Hematopoietic multipotent progenitor cell treated with erythropoietin and hydrocortisone succinate and interleukin-3 and kit ligand, for 6 days (in vitro differentiated cells): ENCODE data around the gene PLXNA3.

Experiments used
- DNase-seq: peaks from one replicate; pipeline ENCODE4 v3.0.0-alpha.2; 2015

PLXNA3 gene

DNA sequence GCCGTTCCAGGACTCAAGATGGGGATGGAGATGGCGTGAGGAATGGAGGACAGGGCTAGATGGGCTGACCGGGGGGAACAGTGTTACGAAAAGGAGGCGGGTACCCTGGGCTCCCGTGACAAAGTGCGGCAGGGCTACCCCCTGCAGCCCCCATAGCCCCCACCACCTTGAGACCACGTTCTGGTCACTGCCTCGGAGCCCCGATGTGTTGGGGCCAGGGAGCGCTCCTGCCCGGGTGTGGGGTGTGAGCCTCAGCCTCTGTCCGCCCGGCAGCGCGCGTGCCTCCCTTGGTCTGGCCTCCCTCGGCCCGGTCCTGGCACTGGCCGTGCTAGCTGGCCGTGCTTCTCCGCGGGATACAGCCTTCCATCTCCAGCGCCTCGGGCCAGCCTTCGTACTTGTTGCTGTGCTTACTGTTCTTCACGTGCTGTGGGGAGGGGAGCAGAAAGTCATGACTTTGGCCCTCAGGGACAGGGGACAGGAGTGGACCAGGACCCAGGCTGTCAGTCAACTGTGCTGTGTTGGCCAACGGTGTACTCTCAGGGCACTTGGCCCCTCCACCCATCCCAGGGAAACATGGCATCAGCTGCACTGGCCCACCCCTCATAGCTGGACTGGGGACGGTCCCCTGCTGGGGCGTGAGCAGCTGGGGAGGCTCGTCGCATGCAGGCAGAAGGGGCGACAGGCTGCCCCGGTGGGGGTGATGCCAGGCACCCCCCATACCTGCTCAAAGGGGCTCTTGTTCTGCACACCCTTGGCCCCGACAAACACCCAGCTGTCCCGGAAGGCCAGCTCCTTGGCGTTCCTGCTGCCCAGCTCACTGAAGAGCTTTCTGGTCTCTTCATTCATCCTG lies 48.6 kb downstream of the PLXNA3 start:
- no peak for DNase-seq

DNA sequence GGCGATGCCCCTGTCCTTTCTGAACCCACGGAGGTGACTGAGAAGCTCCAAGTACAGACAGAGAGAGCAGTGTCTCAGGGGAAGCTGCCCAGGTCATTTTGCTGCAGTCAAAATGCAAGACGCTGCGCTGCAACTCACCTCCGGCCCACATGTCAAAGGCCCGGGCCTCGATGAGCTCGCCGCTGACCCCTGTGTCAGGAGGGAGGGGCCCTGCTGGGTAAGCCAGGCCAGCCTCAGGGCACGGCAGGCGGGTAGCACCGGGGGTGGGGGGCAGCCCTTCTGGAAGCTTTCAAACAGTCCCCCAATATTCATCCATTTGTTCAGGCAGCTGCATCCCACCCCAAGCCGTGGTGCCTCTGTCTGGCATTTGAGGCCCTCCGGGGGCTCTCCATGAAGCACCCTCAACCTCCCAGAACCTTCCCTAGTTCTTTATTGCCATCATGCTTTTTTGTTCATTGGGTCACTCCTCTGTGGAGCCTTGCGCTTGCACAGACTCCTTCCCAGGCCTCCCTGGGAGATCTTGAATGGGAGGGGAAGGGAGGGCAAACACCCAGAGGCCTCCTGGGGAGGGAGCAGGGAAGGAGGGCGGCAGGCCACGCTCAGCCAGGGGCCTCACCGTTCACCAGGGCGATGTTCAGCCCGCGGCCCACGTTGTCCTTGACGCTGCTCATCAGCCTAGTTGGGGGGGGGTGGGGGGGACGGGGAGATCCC lies 49.7 kb downstream of the PLXNA3 start:
- DNase-seq: no peak

DNA sequence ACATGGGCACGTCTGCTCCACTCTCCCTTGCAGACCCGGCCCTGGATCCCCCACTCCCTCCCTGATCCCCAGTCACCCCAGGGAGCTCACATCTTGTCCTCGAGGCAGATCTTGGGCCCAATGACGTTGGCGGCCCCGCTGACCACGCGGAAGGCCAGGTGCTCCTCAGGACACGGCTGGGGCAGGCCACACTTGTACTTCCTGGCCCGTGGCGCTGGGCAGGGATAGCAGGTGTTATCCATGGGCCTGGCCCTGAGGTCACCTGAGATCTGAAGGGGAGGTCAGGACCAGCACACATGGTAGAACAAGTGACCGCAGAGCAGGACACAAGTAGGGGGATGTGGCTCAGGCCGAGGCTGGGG lies 50.3 kb downstream of the PLXNA3 start:
- DNase-seq: no peak

DNA sequence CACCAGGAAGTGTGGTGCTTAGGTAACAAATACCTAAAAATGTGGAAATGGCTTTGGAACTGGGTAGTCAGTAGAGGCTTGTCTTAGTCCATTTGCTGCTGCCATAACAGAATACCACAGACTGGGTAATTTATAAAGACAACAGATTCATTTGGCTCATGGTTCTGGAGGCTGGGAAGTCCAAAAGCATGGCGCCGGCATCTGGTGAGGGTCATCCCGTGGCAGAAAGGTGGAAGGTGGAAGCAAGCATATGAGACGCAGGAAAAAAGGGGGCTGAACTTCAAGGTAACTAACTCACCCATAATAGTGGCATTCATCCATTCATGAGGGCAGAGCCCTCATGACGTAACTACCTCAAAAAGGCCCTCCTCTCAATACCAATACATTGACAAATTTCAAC lies 51.4 kb downstream of the PLXNA3 start:
- DNase-seq: no peak

DNA sequence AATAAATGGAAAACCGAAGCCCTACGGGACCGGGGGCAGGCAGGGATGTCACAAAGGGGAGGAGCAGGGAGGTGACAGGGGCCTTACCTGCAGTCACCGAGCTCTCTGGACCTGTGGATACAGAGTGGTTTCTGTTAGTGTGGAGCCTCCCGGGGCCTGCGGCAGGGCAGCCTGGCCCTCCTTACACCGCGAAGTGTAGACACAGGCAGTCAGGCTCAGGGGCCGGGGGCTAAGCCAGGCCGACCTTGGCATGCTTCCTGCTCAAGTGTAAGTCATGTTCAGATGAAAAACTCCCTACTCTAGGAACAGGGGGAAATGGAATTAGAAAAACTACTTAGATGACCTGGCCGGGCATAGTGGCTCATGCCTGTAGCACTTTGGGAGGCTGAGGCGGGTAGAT lies 53.7 kb downstream of the PLXNA3 start:
- DNase-seq: no peak

DNA sequence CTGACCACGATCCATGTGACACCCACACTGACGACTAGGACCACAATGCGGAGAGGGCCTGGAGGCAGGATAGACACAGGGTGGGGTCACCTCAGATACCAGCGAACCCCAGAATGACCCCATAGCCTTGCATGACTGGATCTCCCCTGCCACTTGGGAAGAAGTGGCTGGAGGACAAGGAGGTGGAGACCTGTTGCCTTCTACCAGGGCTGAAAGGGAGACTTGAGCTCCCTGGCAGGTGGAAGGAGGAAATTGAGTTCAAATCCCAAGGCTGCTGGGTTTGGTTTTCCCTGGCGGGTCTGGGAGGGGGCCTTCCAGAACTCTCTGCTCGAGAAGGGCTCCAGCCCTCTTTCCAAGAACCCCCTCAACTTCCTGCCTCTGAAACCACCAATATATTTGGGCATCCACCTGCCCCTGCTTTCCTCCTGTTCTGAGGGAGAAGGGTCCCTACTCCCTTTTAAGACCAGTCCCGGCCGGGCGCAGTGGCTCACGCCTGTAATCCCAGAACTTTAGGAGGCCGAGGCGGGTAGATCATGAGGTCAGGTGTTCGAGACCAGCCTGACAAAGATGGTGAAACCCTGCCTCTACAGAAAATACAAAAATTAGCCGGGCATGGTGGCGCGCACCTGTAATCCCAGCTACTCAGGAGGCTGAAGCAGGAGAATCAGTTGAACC lies 54.9 kb downstream of the PLXNA3 start:
- no peak for DNase-seq

DNA sequence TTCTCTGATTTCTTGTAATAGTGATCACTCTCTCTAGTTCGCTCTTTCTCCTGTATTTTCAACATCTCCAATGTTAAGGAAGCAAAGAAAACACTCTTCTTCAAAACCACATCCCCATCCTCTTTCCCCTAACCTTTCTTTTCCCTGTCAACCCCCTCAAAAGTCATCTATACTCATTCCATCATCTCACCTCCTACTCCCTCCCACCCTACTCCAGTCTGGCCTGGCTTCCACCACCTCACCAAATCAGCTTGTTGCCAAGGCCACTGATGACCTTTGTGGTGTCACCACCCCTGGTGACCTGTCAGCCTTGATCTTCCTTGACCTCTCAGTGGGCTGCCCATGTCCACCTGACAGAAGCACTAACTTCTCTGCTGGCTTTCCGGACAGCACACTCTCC lies 55.6 kb downstream of the PLXNA3 start:
- DNase-seq: no peak

DNA sequence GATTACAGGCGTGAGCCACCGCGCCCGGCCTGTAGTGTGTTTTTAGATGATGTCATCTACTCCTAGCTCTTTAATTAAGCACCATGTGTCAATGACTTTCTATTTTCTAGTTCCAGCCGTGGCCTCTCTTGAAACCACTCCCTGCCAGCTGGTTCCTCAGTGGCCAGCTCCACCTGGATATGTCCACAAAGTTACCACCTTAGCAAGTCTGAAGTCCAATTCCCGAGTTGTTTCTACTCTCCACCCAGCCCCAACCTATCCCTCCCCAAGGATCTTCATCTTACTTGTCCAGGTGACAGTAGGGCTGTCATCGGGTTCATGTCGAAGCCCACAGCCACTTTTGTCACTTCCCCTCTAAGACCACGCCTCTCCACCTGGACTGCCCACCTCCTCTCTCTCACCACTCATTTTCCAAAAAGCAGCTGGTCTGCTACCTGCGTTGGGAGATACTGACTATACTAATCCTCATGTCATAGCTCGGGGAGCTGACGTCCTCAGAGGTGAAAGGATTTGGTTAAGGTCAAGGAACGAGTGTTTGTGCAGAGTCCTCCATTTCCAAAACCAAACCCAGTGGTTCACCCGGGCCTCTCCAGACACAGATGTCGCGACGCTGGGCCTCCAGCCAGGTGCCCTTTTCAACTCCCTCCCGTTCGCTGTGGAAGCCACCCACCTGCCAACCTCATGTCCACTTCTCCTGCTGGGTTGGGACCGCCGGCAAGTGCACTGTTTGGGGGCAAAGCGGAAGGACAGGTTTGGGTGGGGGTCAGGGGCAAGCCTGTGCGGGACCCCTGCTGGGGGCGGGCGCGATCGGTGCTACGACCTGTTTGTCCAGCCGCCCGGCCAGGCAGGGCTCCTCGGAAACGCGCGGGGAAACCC lies 57.2 kb downstream of the PLXNA3 start:
- DNase-seq: peak; percentile 47

DNA sequence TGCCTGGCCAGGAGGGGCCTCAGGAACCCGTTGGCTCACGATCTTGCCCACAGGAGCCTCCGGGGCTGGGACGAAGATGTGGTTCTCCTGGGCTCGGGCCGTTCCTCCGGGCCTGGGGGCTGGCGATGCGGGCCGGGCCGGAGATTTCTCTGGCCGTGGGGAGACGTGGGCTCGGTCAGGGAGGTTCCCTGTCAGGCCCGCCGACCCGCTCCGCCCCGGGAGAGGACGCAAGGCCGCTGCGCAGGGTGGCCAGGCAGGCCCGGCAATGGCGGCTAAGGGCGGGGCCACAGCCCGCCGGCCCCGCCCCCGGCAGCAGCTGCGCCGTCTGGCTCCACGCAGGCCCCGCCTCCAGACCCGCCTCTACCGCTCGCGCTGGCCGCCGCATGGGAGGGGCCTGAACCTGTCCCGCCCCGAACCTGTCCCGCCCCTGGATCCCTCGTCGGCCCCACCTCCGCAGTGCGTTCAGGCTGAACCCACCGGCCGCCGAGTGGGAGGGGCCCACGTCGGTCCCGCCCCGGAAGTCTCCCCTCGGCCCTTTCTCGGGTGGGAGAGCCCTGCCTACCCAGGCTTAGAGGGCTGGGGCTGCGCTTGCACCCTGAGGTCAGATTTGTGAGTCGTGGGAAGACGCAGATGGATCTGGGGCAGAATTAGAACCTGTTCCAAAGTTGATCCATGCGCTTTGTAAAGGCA lies 58.0 kb downstream of the PLXNA3 start, which contains the start of gene FAM3A:
TSS of gene FAM3A (minus strand) at position 267 of the 690 bp plus-strand sequence. CDS start 460 bp downstream, outside the sequence.
- peak; percentile 90 for DNase-seq

DNA sequence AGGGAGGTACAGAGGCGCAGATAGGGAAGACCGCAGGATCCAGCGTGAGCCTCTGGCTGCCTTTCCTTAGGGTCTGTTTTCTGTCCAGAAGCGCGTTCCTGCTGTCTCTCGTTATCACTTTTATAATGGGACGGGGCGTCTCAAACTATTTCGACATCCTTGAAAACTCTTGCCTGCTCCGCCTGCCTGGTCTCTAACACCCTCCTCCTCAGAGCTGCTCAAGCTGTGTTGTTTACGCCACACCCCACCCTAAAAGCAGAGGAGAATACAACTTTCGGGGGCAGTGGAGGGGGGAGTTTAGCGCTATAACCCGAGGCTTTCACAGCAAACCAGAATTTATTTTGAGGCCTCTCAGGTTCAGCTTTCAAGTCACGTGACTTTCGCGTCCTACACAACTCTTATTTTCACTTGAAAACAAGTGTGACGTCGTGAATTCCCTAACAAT lies 58.6 kb downstream of the PLXNA3 start:
- peak; percentile 51 for DNase-seq

DNA sequence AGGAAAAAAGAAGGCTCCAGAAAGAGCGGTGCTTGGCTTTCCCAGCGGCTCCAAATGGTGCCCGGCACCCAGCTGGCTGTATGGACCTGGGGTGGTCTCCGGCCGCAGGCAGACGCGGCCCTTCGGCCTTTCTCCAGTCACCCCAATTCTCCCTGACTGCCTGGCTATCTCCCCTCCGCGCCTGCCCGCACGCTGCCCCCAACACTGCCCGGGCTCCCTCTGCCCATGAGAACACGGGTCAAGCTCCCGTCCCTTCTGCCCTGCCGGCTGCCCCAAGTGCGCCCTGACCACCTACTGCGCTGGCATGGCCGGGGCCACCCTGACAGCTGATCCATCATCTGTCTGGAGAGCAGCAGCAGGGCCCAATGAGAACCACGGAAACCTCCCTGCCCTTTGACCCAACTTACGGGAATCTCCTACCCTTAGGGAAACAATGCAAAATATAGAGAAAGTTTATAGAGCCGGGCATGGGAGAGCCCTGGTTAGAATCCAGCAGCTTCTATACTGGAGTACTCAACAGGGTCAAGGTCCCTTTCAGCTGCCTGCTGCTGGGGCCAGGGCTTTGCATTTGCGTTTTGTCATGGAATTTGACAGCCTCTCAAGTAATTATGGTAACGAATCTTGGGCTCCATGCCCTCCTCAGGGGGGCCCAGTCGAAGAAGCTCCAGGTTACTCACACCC lies 59.2 kb downstream of the PLXNA3 start:
- DNase-seq: no peak

DNA sequence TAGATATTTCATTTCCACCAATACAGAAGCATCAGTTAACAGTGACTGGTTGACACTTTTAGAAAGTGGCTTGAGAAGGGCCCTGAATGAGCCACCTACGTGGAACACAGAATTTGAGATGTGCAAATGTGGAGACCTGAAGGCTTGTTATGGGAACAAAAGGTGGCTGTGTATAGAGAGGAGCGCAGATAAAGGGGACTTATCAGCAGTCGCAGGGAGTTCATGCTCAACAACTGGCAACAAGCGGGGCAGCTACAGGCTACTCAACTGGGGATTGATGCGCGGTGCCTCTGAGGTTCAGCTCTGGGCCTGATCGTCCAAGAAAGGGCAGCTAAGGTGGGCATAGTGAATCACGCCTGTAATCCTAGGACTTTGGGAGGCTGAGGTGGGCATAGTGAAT lies 61.3 kb downstream of the PLXNA3 start:
- peak; percentile 72 for DNase-seq

DNA sequence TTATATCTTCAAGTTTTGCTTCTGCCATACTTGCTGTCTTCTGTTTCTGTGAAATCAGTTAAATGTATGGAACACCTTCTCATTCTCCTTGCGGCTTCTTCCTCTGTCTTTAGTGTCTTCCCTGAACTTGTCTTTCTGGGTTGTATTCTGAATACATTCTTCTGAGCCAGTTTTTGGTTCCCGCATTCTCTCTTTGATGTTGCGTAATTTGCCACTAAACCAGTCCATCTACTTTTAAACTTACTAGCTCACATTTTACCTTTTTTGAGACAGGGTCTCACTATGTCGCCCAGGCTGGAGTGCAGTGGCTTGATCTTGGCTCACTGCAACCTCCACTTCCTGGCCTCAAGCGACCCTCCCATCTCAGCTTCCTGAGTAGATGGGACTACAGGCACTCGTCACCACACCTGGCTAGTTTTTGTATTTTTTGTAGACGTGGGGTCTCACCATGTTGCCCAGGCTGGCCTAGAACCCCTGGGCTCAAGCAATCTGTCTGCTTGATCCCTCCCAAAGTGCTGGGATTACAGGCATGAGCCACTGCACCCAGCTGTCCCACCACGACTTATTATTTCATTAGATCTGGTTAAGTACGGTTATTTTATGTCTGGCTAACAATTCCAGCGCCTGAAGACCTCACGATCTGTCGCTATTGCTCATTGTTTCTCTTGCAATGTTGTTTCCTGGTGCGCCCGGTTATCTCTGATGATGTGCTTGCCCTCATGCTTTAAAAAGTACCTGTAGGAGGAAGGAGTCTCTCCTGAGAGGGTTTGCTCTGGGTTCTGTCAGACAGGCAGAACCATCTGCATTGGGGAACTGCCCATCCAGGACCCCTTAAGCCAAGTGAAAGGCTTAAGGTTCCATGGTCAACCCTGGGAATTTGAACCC lies 67.8 kb downstream of the PLXNA3 start:
- DNase-seq: no peak

DNA sequence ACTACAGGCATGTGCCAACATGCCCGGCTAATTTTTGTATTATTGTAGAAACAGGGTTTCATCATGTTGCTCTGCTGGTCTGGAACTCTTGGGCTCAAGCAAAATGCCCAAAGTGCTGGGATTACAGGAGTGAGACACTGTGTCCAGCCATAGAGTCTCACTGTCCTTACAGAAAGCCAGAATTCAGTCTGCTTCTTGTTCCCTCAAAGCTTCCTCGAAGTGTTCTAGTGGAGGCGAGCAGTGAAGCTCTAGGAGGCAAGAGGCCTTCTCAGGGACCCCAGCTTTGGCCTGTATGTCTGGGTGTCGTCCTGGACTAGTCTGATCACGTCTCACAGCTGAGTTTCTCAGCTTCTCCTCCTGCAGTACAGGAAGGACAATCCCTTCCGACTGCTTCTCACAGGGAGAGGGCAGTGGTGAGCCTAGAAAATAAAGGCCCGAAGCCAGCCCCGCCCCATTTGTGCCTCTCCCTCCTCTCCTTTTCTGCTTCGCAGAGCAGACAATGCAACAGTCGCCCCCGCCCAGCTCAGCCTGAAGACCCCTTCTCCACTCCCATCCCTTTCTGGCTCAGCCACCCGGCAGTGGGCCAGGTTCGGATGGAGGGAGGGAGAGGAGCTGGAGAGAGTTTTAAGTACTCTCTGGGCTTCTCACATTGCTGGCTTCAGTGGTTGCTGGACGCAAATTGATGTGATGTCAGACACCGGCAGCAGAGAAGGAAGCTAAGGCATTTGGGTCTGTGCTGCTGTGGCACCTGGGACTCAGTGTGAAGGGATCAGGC lies 69.0 kb downstream of the PLXNA3 start:
- DNase-seq: peak; percentile 90
